DMS79 treated with DMSO at 0.1 percent for 48 hours (cell line): ENCODE measurements around the gene WFDC2.
"Not testable (repeated sequence)": the region's sequence is repeated elsewhere in the genome, so short reads cannot be mapped to it uniquely, and the experiment has no call there.

Experiments used
- DNase-seq: peaks from one replicate; lab custom pipeline; 2025; lab: John Stamatoyannopoulos, UW

Gene WFDC2

GRCh38 chr20:45452238-45452637, 17.3 kb upstream of the WFDC2 start:
- no peak for DNase-seq

- DNase-seq: peak; percentile 3
Measured at GRCh38 chr20:45452772-45453691, 16.5 kb upstream of the WFDC2 start.

DNA sequence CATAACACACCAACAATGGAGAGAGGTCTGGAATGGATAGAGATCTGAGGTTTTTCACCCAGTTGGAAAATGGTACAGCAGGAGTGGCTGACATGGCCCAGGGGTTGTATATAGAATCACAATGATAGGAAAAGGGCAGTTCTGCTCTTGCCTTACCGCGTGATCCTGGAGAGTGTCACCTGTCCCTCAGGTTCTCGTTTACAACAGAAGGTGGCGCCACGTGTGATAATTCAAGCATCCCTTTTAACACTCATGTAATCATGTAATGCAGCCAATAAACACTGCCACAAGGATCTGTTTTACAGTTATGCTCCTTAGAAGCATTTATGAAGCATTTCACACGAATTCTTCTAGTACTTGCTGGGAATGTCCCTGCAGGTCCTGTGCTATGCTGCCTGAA, 12.9 kb upstream of the WFDC2 start:
- no peak for DNase-seq

GRCh38 chr20:45459606-45460005, 9.9 kb upstream of the WFDC2 start:
- DNase-seq: no peak

- no peak for DNase-seq
Measured at GRCh38 chr20:45461225-45461624, 8.3 kb upstream of the WFDC2 start.

- no peak for DNase-seq
Measured at GRCh38 chr20:45462711-45463509, 6.6 kb upstream of the WFDC2 start.

DNA sequence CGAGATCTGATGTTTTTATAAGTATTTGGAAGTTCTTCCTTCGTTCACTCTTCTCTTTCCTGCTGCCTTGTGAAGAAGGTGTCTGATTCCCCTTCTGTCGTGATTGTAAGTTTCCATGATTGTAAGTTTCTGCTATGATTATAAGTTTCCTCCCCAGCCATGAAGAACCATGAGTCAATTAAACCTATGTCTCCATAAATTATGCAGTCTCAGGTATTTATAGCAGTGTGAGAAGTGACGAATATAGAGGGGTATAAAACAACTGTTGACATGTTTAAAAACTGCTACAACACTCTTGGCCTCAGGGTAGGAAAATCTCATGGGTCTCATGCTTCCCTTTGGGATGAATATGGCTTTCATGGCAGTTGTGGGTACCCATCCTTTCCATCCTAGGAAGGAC, 5.8 kb upstream of the WFDC2 start:
- DNase-seq: no peak

DNA sequence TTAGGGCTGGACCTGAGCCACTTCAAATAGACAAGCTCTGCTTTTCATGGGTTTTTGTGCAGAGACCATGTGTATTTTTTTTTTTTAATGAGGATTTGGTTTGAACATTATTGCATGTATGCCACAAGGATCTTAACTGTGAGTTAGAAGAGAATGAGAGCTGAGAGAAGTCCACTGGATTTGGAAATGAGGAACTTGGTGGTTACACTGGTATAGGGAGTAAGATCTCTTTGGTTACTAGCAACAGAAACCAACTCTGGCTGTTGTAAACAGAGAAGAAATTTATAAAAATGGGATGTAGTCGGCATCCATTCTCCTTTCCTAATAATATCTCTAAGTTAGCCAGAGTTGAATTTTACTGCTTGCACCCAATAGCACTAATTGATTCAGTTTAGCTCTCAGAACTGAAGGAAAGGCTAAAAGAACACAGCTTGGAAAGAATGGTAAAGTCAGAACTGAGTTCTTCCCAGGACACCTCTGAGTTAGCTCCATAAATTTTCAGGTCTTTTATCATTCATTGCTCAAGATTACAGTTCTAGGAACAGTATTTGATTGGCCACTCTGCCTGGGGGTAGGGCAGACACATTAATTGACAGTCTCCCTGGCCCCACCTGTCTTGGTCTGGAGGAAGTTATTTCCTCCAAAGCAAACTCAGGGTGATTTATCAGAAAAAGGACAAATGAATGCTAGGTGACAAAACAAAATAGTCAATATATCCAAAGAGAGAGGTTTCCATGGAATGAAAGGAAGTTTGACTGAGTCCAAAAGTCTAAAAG, 3.9 kb upstream of the WFDC2 start:
- DNase-seq: no peak

GRCh38 chr20:45467172-45467571, 2.4 kb upstream of the WFDC2 start:
- DNase-seq: no peak

GRCh38 chr20:45467861-45468260, 1.7 kb upstream of the WFDC2 start:
- no peak for DNase-seq

- peak; percentile 24 for DNase-seq
Measured at GRCh38 chr20:45470262-45470931, 844 bp downstream of the WFDC2 start.

- DNase-seq: peak; percentile 3
Measured at GRCh38 chr20:45470937-45471336, 1.4 kb downstream of the WFDC2 start.

- not testable (repeated sequence) for DNase-seq
Measured at GRCh38 chr20:45472286-45472685, 2.7 kb downstream of the WFDC2 start.

DNA sequence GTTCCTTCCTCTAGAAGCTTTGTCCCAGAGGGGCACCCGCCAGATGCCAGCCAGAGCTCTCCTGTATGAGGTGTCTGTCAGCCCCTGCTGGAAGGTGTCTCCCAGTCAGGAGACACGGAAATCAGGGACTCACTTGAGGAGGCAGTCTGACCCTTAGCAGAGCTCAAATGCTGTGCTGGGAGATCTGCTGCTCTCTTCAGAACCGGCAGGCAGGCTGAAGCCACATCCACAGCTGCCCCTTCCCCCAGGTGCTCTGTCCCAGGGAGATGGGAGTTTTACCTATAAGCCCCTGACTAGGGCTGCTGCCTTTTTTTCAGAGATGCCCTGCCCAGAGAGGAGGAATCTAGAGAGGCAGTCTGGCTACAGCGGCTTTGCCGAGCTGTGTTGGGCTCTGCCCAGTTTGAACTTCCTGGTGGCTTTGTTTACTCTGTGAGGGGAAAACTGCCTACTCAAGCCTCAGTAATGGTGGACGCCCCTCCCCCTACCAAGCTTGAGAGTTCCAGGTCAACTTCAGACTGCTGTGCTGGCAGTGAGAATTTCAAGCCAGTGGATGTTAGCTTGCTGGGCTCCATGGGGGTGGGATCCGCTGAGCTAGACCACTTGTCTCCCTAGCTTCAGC, 8.1 kb downstream of the WFDC2 start:
- not testable (repeated sequence) for DNase-seq

GRCh38 chr20:45479822-45480221, 10.3 kb downstream of the WFDC2 start:
- DNase-seq: no peak

DNA sequence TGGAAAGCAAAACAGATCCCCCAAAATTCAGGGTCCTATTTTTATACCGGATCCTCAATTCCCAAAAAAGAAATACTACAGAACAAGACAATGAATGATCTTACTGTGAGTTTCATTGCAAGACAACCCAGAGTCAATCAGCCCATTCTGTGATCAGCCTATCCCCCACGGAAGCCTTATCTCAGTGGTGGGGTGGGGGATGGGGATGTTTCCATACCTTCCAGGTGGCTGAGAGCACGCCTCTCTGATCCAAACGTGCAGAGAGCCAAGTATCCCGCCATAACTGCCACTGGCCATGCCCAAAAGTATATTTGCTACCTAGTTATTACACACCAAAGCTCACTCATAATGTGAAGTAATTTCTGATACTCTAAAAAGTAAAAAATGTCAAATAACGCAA, 15.1 kb downstream of the WFDC2 start:
- DNase-seq: no peak

DNA sequence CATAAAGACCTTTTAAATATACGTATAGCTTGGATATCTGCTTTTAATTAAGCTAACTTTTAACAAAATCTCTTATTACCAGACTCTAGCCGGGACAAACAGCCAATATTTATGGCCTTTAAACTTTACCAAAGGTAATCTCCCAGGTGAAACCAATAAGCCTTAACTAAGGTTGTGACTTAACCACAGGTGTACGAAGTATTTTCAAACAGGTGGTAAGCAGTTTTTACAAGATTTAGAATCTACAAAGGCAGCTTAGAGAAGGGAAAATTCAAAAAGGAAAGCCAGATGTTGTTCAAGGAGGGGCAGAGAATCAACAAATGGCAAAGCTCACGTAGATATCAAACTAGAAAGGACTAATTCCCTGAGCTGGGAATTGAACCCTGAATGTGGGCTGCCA, 15.8 kb downstream of the WFDC2 start:
- DNase-seq: no peak

- no peak for DNase-seq
Measured at GRCh38 chr20:45487231-45487635, 17.7 kb downstream of the WFDC2 start.

- no peak for DNase-seq
Measured at GRCh38 chr20:45489083-45489531, 19.6 kb downstream of the WFDC2 start.

- no peak for DNase-seq
Measured at GRCh38 chr20:45495501-45495941, 26.0 kb downstream of the WFDC2 start.

GRCh38 chr20:45496166-45496565, 26.6 kb downstream of the WFDC2 start:
- DNase-seq: no peak
